PC-9 (cell line): Measurements from ENCODE around the gene RINL.

Source experiments
- EZH2 ChIP-seq: fragments of 200-600 bp; sonication (generic); IDR thresholded peaks from 2 replicates; pipeline ENCODE4 v1.8.0; 2017; ENCODE audit warnings: antibody characterized with exemption, low read depth
- TF ChIP-seq, protein P1 (sequence below): fragments of 200-600 bp; sonication (generic); conservative IDR thresholded peaks from 2 replicates; pipeline ENCODE4 v1.6.1; 2017; ENCODE audit warnings: mixed run types, antibody characterized with exemption, mild to moderate bottlenecking, moderate library complexity

GRCh38 chr19:38890686-38891085, 12.6 kb upstream of the RINL start:
- TF ChIP-seq, protein P1, sequence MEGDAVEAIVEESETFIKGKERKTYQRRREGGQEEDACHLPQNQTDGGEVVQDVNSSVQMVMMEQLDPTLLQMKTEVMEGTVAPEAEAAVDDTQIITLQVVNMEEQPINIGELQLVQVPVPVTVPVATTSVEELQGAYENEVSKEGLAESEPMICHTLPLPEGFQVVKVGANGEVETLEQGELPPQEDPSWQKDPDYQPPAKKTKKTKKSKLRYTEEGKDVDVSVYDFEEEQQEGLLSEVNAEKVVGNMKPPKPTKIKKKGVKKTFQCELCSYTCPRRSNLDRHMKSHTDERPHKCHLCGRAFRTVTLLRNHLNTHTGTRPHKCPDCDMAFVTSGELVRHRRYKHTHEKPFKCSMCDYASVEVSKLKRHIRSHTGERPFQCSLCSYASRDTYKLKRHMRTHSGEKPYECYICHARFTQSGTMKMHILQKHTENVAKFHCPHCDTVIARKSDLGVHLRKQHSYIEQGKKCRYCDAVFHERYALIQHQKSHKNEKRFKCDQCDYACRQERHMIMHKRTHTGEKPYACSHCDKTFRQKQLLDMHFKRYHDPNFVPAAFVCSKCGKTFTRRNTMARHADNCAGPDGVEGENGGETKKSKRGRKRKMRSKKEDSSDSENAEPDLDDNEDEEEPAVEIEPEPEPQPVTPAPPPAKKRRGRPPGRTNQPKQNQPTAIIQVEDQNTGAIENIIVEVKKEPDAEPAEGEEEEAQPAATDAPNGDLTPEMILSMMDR, result no peak
- TF ChIP-seq EZH2, result no peak
